HFFc6 (cell line): ENCODE data around the gene ITGA2. TPM values are rescaled to one million over a fixed set of nuclear protein-coding genes. Genes with fewer than 3 reads are reported as not detected.

Experiments
- DNase-seq: peaks from one replicate; pipeline ENCODE4 v3.0.0-alpha.2; 2018
- H3K27ac Mint-ChIP-seq: 2 replicates; pipeline ENCODE4 v1.8.0; 2020; ENCODE audit warnings: mild to moderate bottlenecking, mixed read lengths
- H3K27me3 Mint-ChIP-seq: 2 replicates; pipeline ENCODE4 v1.8.0; 2021; ENCODE audit warnings: mild to moderate bottlenecking, moderate library complexity, mixed read lengths; ENCODE audit not compliant: insufficient read depth
- H3K36me3 Mint-ChIP-seq: 2 replicates; pipeline ENCODE4 v1.8.0; 2021; ENCODE audit warnings: low read depth, mixed read lengths
- H3K4me1 Mint-ChIP-seq: 2 replicates; pipeline ENCODE4 v1.8.0; 2020; ENCODE audit warnings: low read depth, mixed read lengths
- H3K4me3 Mint-ChIP-seq: 2 replicates; pipeline ENCODE4 v1.8.0; 2020; ENCODE audit warnings: mild to moderate bottlenecking, moderate library complexity, mixed read lengths
- H3K9me3 Mint-ChIP-seq: 2 replicates; pipeline ENCODE4 v1.8.0; 2020; ENCODE audit warnings: mild to moderate bottlenecking, mixed read lengths
- total RNA-seq, 6 experiments: library from RNA; stranded (reverse); fragmentation: NEBNext Ultra II Directional; extraction: Animal tissue kit (Norgen Biotek cat#: 25700); gene quantifications; 2 replicates in 1 of 6; 3 replicates in 5 of 6; pipeline ENCODE4 v1.2.3, GENCODE V29; 2021
- TF ChIP-seq, protein P1 (sequence below): fragments of 200-600 bp; sonication (generic); IDR thresholded peaks from 2 replicates; pipeline ENCODE4 v1.5.0; 2021; ENCODE audit warnings: antibody characterized with exemption, mild to moderate bottlenecking

The ITGA2 gene
- total RNA-seq, 6 experiments from 2014 or later = 42.9 to 76.6 (median 50.5) TPM

DNA sequence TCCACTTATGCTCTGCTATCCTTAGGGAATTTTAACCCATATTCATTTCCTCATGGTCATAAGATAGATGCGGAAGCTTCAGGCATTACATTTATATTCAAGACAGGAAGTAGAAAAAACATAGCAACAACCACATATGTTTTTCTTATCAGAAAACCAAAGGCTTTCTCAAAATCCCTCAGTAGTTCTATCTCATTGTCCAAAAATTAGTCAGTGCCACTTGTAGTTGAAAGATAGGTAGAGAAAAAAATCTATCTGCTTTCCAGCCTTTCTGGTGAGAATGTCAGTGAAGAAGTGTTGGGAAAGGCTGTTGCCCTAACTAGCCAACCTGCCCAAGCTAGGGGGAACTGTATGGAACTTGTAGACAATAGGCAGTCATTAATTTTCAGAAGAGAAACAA is 143.9 kb downstream of the ITGA2 start:
- no peak overlapping the region for H3K27ac Mint-ChIP-seq
- H3K4me1 Mint-ChIP-seq = peaks cover 20% of the 10 kb centered on the region
- no peak for DNase-seq
- no peaks in the 10 kb centered on the region for H3K36me3 Mint-ChIP-seq
- TF ChIP-seq, protein P1, sequence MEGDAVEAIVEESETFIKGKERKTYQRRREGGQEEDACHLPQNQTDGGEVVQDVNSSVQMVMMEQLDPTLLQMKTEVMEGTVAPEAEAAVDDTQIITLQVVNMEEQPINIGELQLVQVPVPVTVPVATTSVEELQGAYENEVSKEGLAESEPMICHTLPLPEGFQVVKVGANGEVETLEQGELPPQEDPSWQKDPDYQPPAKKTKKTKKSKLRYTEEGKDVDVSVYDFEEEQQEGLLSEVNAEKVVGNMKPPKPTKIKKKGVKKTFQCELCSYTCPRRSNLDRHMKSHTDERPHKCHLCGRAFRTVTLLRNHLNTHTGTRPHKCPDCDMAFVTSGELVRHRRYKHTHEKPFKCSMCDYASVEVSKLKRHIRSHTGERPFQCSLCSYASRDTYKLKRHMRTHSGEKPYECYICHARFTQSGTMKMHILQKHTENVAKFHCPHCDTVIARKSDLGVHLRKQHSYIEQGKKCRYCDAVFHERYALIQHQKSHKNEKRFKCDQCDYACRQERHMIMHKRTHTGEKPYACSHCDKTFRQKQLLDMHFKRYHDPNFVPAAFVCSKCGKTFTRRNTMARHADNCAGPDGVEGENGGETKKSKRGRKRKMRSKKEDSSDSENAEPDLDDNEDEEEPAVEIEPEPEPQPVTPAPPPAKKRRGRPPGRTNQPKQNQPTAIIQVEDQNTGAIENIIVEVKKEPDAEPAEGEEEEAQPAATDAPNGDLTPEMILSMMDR = no peak
- H3K9me3 Mint-ChIP-seq = no peaks in the 10 kb centered on the region
- no peaks in the 10 kb centered on the region; the same call in 1 of the 2 replicates for H3K27me3 Mint-ChIP-seq
- H3K4me3 Mint-ChIP-seq = no peak overlapping the region

Other genes with a start within 250 kb of the ITGA2 start
- gene ITGA1, start 201.4 kb upstream of the ITGA2 start, total RNA-seq = 100 to 1,000 TPM in 1 of 6 experiments, 10 to 100 TPM in 5; 46.9 to 101 (median 83.9) TPM
- gene PELO, start 201.4 kb upstream of the ITGA2 start, total RNA-seq = 10 to 100 TPM; 52.6 to 77.2 (median 72.8) TPM
- 10 to 100 TPM; 51.2 to 58.7 (median 54.9) TPM for gene MOCS2, start 120.4 kb downstream of the ITGA2 start, total RNA-seq